ENCODE results near the gene COL28A1.

COL28A1 gene

GRCh38 chr7:7526006-7526405 is 9.7 kb downstream of the COL28A1 start:
- ATAC-seq (ENCODE audit: insufficient read depth, low read depth) (no peak), DNase-seq (no peak)
- no peak overlapping the region for H3K4me3 ChIP-seq (ENCODE audit: low read depth in 1 of 2, low read length in 2 of 2)
- H3K4me1 ChIP-seq (ENCODE audit: insufficient read depth, low read length), result no peaks in the 10 kb centered on the region
- H4K20me1 ChIP-seq (ENCODE audit: insufficient read depth, low read length), result no peaks in the 10 kb centered on the region
- no peaks in the 10 kb centered on the region for H3K79me2 ChIP-seq (ENCODE audit: insufficient read depth, low read length)
- no peak overlapping the region for H2AFZ ChIP-seq (ENCODE audit: low read depth, low read length)
- H3K9me3 ChIP-seq (ENCODE audit: insufficient read depth, low read length, severe bottlenecking), result no peaks in the 10 kb centered on the region
- TF ChIP-seq EZH2 (IDR thresholded peaks at IDR 0.05; ENCODE audit: borderline replicate concordance, low read depth, low read length, severe bottlenecking), result no peak
- no peak overlapping the region for H3K27ac ChIP-seq (ENCODE audit: low read length)
- H3K4me2 ChIP-seq (ENCODE audit: insufficient read depth, low read length), result no peak overlapping the region
- no peak overlapping the region for H3K9ac ChIP-seq (ENCODE audit: low read depth, low read length)
- peaks cover 4% of the 10 kb centered on the region for H3K27me3 ChIP-seq (ENCODE audit: insufficient read depth, low read length, poor library complexity)
- no peaks in the 10 kb centered on the region for H3K36me3 ChIP-seq (ENCODE audit: insufficient read depth, low read length)

GRCh38 chr7:7524121-7524520 is 11.6 kb downstream of the COL28A1 start:
- Histone ChIP-seq H2AFZ (ENCODE audit: low read depth, low read length) (no peak overlapping the region), H3K27ac (ENCODE audit: low read length) (no peak overlapping the region), H4K20me1 (ENCODE audit: insufficient read depth, low read length) (no peaks in the 10 kb centered on the region), H3K79me2 (ENCODE audit: insufficient read depth, low read length) (no peaks in the 10 kb centered on the region), H3K9ac (ENCODE audit: low read depth, low read length) (no peak overlapping the region), H3K9me3 (ENCODE audit: insufficient read depth, low read length, severe bottlenecking) (no peaks in the 10 kb centered on the region), H3K36me3 (ENCODE audit: insufficient read depth, low read length) (no peaks in the 10 kb centered on the region), H3K4me1 (ENCODE audit: insufficient read depth, low read length) (no peaks in the 10 kb centered on the region), H3K4me2 (ENCODE audit: insufficient read depth, low read length) (no peak overlapping the region), H3K4me3 (ENCODE audit: low read depth in 1 of 2, low read length in 2 of 2) (no peak overlapping the region), H3K27me3 (ENCODE audit: insufficient read depth, low read length, poor library complexity) (no peaks in the 10 kb centered on the region)
- TF ChIP-seq CTCF (IDR thresholded peaks at IDR 0.05; ENCODE audit: borderline replicate concordance, extremely low read depth, low read length, poor library complexity, severe bottlenecking) (no peak), EZH2 (IDR thresholded peaks at IDR 0.05; ENCODE audit: borderline replicate concordance, low read depth, low read length, severe bottlenecking) (no peak)
- ATAC-seq (ENCODE audit: insufficient read depth, low read depth), result no peak
- DNase-seq, result no peak

- H2AFZ ChIP-seq (ENCODE audit: low read depth, low read length), result no peak overlapping the region
- no peak for DNase-seq
- H3K4me1 ChIP-seq (ENCODE audit: insufficient read depth, low read length), result no peaks in the 10 kb centered on the region
- H3K27me3 ChIP-seq (ENCODE audit: insufficient read depth, low read length, poor library complexity), result no peaks in the 10 kb centered on the region
- no peaks in the 10 kb centered on the region for H3K79me2 ChIP-seq (ENCODE audit: insufficient read depth, low read length)
- H3K36me3 ChIP-seq (ENCODE audit: insufficient read depth, low read length), result no peaks in the 10 kb centered on the region
- H3K4me3 ChIP-seq (ENCODE audit: low read depth in 1 of 2, low read length in 2 of 2), result no peak overlapping the region
- H3K4me2 ChIP-seq (ENCODE audit: insufficient read depth, low read length), result no peak overlapping the region
- H4K20me1 ChIP-seq (ENCODE audit: insufficient read depth, low read length), result no peaks in the 10 kb centered on the region
- no peak for ATAC-seq (ENCODE audit: insufficient read depth, low read depth)
- TF ChIP-seq EZH2 (IDR thresholded peaks at IDR 0.05; ENCODE audit: borderline replicate concordance, low read depth, low read length, severe bottlenecking), result no peak
- no peak for TF ChIP-seq CTCF (IDR thresholded peaks at IDR 0.05; ENCODE audit: borderline replicate concordance, extremely low read depth, low read length, poor library complexity, severe bottlenecking)
- H3K9me3 ChIP-seq (ENCODE audit: insufficient read depth, low read length, severe bottlenecking), result no peaks in the 10 kb centered on the region
- H3K27ac ChIP-seq (ENCODE audit: low read length), result no peak overlapping the region
- H3K9ac ChIP-seq (ENCODE audit: low read depth, low read length), result no peak overlapping the region
These were observed 13.3 kb downstream of the COL28A1 start for GRCh38 chr7:7522421-7522820.

- H2AFZ ChIP-seq (ENCODE audit: low read depth, low read length), result no peak overlapping the region
- peak; percentile 7 for DNase-seq
- TF ChIP-seq CTCF (IDR thresholded peaks at IDR 0.05; ENCODE audit: borderline replicate concordance, extremely low read depth, low read length, poor library complexity, severe bottlenecking) (peak; percentile 33), EZH2 (IDR thresholded peaks at IDR 0.05; ENCODE audit: borderline replicate concordance, low read depth, low read length, severe bottlenecking) (no peak)
These were observed 14.4 kb downstream of the COL28A1 start for GRCh38 chr7:7521259-7521658.

More at GRCh38 chr7:7521259-7521658, 14.4 kb downstream of the COL28A1 start:
- H3K27ac ChIP-seq (ENCODE audit: low read length), result no peak overlapping the region
- no peaks in the 10 kb centered on the region for H4K20me1 ChIP-seq (ENCODE audit: insufficient read depth, low read length)
- H3K4me2 ChIP-seq (ENCODE audit: insufficient read depth, low read length), result no peak overlapping the region
- no peak overlapping the region for H3K4me3 ChIP-seq (ENCODE audit: low read depth in 1 of 2, low read length in 2 of 2)
- no peaks in the 10 kb centered on the region for H3K79me2 ChIP-seq (ENCODE audit: insufficient read depth, low read length)
- H3K36me3 ChIP-seq (ENCODE audit: insufficient read depth, low read length), result no peaks in the 10 kb centered on the region
- ATAC-seq (ENCODE audit: insufficient read depth, low read depth), result peak; percentile 54; the same call in 1 of the 3 replicates
- H3K9me3 ChIP-seq (ENCODE audit: insufficient read depth, low read length, severe bottlenecking), result no peaks in the 10 kb centered on the region
- H3K27me3 ChIP-seq (ENCODE audit: insufficient read depth, low read length, poor library complexity), result no peaks in the 10 kb centered on the region
- no peak overlapping the region for H3K9ac ChIP-seq (ENCODE audit: low read depth, low read length)
- H3K4me1 ChIP-seq (ENCODE audit: insufficient read depth, low read length), result no peaks in the 10 kb centered on the region
